HUES48 (cell line): ENCODE measurements around the gene MED13.
"Not testable (repeated sequence)": the region's sequence is repeated elsewhere in the genome, so short reads cannot be mapped to it uniquely, and the experiment has no call there.

Source experiments
- H3K27ac ChIP-seq: one replicate; pipeline ENCODE4 v1.7.0; 2013; ENCODE audit warnings: low read depth, low read length, inconsistent platforms
- H3K27me3 ChIP-seq: 2 replicates; pipeline ENCODE4 v1.6.1; 2013; ENCODE audit warnings: mild to moderate bottlenecking, low read length; ENCODE audit not compliant: control insufficient read depth, insufficient read depth
- H3K36me3 ChIP-seq: 2 replicates; pipeline ENCODE4 v1.6.1; 2013; ENCODE audit warnings: low read length; ENCODE audit not compliant: control insufficient read depth, insufficient read depth
- H3K4me1 ChIP-seq: 2 replicates; pipeline ENCODE4 v1.6.1; 2013; ENCODE audit warnings: mild to moderate bottlenecking, low read length; ENCODE audit not compliant: control insufficient read depth, insufficient read depth
- H3K4me3 ChIP-seq: 2 replicates; pipeline ENCODE4 v1.5.1; 2013; ENCODE audit warnings: mild to moderate bottlenecking, low read depth, low read length
- H3K9ac ChIP-seq: 2 replicates; pipeline ENCODE4 v1.6.1; 2013; ENCODE audit warnings: mild to moderate bottlenecking, low read depth, low read length, moderate library complexity
- H3K9me3 ChIP-seq: 2 replicates; pipeline ENCODE4 v1.6.1; 2013; ENCODE audit warnings: low read length; ENCODE audit not compliant: control insufficient read depth, insufficient read depth

Gene MED13

DNA sequence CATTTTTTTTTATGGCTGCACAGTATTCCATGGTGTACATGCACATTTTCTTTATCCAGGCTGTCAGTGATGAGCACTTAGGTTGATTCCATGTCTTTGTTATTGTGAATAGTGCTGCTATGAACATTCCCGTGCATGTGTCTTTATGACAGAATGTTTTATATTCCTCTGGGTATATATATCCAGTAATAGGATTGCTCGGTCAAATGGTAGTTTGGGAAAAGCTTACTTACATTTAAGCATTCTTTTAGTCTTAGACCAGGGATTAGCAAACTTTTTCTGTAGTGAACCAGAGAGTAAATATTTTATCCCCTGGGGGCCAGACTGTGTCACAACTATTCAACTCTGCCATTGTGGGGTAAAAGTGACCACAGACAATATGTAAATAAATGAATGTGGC, 40.2 kb downstream of the MED13 start:
- peaks cover 85% of the 10 kb centered on the region for H3K36me3 ChIP-seq
- H3K4me3 ChIP-seq = no peak overlapping the region
- no peaks in the 10 kb centered on the region; the same call in 1 of the 2 replicates for H3K9me3 ChIP-seq
- H3K27me3 ChIP-seq = no peaks in the 10 kb centered on the region
- no peak overlapping the region for H3K9ac ChIP-seq
- peaks cover 12% of the 10 kb centered on the region; the same call in 1 of the 2 replicates for H3K4me1 ChIP-seq
- H3K27ac ChIP-seq = no peak overlapping the region

DNA sequence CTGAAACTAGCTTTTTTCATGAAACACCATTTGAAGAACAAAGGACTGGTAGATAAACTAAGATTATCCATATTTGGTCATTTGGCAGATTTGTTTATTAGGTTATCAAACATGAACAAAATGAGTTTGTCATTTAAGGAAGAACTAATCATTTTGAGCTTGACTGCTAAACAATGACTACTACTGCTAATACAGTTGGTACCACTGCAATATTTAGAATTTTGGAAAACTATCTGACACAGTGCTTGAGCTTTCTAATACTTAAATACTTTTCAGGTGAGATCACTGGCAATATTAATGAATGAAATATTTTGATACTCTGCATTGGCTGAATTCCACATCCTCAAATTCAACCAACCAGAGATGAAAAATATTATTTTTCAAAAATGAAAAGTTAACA, 47.2 kb downstream of the MED13 start:
- H3K27ac ChIP-seq = no peak overlapping the region
- no peaks in the 10 kb centered on the region for H3K27me3 ChIP-seq
- H3K9me3 ChIP-seq = no peaks in the 10 kb centered on the region; the same call in 1 of the 2 replicates
- peaks cover 67% of the 10 kb centered on the region for H3K36me3 ChIP-seq
- no peak overlapping the region for H3K4me3 ChIP-seq
- H3K4me1 ChIP-seq = no peaks in the 10 kb centered on the region
- no peak overlapping the region for H3K9ac ChIP-seq

DNA sequence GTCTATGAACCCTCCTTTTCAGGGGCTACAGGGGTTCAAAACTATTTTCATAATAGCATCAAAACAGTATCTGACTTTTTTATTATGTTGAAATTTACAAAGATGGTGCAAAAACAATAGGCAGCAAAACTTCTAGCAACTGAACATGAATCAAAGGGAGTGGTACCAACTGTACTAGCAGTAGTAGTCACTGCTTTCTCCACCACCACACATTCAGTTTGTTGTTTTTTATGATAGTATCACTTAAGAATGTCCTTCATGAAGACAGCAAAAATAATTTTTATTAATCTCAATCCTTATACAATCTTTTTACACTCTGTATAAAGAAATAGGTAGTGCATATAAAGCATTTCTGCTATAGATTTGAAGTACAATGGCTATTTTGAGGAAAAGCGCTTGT, 47.6 kb downstream of the MED13 start:
- Histone ChIP-seq H3K36me3 (peaks cover 66% of the 10 kb centered on the region), H3K9me3 (no peaks in the 10 kb centered on the region; the same call in 1 of the 2 replicates), H3K27ac (no peak overlapping the region), H3K9ac (no peak overlapping the region), H3K27me3 (no peaks in the 10 kb centered on the region), H3K4me1 (no peaks in the 10 kb centered on the region), H3K4me3 (no peak overlapping the region)

DNA sequence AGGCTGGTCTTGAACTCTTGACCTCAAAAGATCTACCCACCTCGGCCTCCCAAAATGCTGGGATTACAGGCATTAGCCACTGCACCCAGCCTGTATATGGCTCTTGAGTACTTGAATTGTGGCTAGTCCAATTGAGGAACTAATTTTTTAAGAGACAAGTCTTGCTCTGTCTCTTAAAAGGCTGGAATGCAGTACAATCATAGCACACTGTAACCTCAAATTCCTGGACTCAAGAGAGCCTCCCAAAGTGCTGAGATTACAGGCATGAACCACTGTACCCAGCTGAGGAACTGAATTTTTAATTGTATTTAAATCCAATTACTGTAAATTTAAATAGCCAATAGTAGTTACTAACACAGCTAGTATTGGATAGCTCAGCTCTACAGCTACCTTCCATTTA, 50.6 kb downstream of the MED13 start:
- Histone ChIP-seq H3K9me3 (no peaks in the 10 kb centered on the region), H3K9ac (no peak overlapping the region), H3K27me3 (no peaks in the 10 kb centered on the region), H3K27ac (no peak overlapping the region), H3K36me3 (peaks cover 76% of the 10 kb centered on the region), H3K4me3 (no peak overlapping the region), H3K4me1 (no peaks in the 10 kb centered on the region)

DNA sequence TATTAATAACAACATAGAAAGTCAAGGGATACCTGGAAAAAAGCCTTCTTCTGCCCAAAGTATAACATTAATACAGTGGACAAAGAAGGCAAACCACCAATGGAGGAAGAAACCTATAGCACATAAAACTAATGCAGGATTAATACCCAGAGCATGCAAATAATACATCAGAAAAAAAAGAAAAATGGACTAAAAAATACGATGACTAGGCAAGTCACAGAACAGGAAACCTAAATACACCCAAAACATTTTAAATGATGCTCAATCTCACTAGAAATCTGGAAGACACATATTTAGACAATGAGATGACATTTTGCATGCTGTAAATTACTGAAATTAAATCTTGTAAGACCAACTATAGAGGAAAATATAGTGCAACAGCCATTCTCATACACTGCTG, 55.9 kb downstream of the MED13 start:
- H3K27me3 ChIP-seq = no peaks in the 10 kb centered on the region
- H3K9me3 ChIP-seq = no peaks in the 10 kb centered on the region
- H3K4me3 ChIP-seq = no peak overlapping the region
- no peak overlapping the region for H3K27ac ChIP-seq
- H3K4me1 ChIP-seq = no peaks in the 10 kb centered on the region
- no peak overlapping the region for H3K9ac ChIP-seq
- H3K36me3 ChIP-seq = peaks cover 58% of the 10 kb centered on the region

DNA sequence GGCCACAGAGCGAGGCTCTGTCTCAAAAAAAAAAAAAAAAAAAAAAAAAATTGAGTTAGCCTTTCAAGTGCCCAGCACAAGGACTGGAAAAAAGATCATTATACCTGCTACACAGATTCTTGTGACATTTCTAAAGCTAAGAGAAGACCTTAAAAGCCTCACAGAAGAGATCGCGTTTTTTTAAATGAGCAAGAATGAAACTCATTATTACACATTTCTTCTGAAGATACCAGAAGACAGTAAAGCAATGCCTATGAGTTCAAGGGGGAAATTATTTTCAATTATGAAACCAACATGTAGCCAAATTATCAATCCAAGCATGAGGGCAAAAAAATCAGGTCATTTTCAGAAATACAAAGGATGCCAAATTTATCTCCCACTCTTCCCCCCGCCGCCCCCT, 56.8 kb downstream of the MED13 start:
- Histone ChIP-seq H3K9me3 (no peaks in the 10 kb centered on the region), H3K36me3 (peaks cover 56% of the 10 kb centered on the region), H3K9ac (no peak overlapping the region), H3K27me3 (no peaks in the 10 kb centered on the region), H3K4me3 (no peak overlapping the region), H3K27ac (no peak overlapping the region), H3K4me1 (no peaks in the 10 kb centered on the region)

DNA sequence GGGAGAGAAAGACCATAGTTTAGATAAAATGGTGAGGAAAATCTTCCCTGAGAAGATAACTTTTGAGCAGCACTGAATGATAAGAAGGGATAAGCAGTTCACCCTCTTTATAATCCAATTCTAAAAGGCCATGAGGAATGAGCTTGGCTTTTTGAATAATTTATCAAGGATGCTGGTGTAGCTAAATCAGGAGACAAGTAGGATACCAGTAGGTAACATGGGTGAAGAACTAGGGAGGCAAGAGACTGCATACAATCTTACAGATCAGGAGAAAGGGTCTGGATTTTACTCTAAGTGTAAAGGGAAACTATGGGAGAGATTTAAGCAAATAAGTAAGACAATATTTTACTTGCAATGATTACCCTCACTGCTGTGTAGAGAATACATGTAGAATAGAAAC, 60.7 kb downstream of the MED13 start:
- H3K27me3 ChIP-seq = no peaks in the 10 kb centered on the region
- no peaks in the 10 kb centered on the region for H3K4me1 ChIP-seq
- no peak overlapping the region for H3K4me3 ChIP-seq
- no peak overlapping the region for H3K9ac ChIP-seq
- H3K36me3 ChIP-seq = peaks cover 32% of the 10 kb centered on the region
- no peak overlapping the region for H3K27ac ChIP-seq
- H3K9me3 ChIP-seq = no peaks in the 10 kb centered on the region

DNA sequence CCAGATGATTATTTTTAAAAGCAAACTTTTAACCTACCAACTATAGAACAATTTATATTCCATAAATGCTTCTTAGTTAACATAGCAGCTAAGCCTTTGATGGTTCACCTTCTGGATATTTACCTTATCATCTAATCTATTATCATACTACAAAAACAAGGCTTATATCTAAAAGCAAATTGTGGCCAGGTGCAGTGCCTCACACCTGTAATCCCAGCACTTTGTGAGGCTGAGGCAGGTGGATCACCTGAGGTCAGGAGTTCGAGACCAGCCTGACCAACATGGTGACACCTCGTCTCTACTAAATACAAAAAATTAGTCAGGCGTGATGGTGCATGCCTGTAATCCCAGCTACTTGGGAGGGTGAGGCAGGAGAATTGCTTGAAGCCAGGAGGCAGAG, 61.9 kb downstream of the MED13 start:
- not testable (repeated sequence) for H3K4me3 ChIP-seq, H3K9me3 ChIP-seq, H3K27ac ChIP-seq, H3K9ac ChIP-seq, H3K4me1 ChIP-seq, H3K27me3 ChIP-seq
- H3K36me3 ChIP-seq = peaks cover 27% of the 10 kb centered on the region

DNA sequence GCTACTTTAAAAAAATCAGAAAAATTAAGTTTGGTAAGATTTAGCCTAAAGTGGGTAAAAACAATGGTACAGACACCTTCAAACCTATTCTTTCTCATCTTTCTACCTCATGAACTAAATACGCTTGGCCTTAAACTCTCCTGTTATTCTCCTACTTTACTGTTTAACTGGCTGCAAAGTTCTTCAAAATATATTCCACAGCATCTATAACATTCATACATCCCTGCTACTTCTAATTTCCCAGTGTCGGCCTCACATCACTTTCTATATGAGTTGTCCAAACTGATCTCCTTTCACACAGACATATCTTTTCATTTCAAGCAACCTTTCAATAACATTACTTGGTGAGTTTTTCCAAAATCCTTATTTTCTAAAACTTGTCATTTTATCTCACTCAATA, 64.0 kb downstream of the MED13 start:
- Histone ChIP-seq H3K27ac (no peak overlapping the region), H3K4me3 (no peak overlapping the region), H3K9ac (no peak overlapping the region), H3K9me3 (no peaks in the 10 kb centered on the region), H3K4me1 (no peaks in the 10 kb centered on the region; the same call in 1 of the 2 replicates), H3K36me3 (peaks cover 35% of the 10 kb centered on the region), H3K27me3 (no peaks in the 10 kb centered on the region)

DNA sequence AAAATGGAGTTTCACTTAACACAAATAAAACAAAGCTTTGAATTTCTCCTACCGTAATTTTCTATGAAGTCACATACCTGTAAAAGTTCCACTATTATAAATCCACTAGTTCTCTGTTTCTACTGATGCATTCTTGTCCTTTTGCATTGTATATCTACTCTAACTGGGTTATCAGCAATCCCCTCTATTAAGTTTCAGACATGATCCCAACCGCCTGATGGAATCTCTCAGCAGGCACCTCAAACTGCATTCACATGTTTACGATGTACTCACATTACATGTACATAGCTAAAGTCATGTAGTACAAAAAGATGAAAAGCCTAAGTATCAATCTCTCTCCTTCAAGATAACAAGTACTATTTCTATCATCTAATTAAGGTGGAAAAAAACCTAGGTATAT, 64.9 kb downstream of the MED13 start:
- Histone ChIP-seq H3K27me3 (no peaks in the 10 kb centered on the region), H3K4me3 (no peak overlapping the region), H3K9me3 (no peaks in the 10 kb centered on the region), H3K9ac (no peak overlapping the region), H3K36me3 (peaks cover 37% of the 10 kb centered on the region), H3K27ac (no peak overlapping the region), H3K4me1 (no peaks in the 10 kb centered on the region; the same call in 1 of the 2 replicates)

DNA sequence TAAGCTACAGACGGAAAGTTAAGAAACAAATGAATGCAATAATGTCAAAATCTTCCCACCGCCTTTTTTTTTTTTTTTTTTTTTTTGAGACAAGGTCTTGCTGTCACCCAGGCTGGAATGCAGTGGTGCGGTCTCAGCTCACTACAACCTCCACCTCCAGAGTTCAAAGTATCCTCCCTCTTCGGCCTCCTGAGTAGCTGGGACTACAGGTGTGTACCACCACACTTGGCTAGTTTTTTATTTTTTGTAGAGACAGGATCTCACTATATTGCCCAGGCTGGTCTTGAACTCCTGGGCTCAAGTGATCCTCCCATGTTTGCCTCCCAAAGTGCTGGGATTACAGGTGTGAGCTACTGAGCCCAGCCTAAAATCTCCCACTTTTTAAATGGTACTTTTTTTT, 66.5 kb downstream of the MED13 start:
- H3K27ac ChIP-seq, H3K9ac ChIP-seq, H3K27me3 ChIP-seq, H3K9me3 ChIP-seq, H3K4me3 ChIP-seq, H3K4me1 ChIP-seq: not testable (repeated sequence)
- H3K36me3 ChIP-seq = peaks cover 44% of the 10 kb centered on the region

DNA sequence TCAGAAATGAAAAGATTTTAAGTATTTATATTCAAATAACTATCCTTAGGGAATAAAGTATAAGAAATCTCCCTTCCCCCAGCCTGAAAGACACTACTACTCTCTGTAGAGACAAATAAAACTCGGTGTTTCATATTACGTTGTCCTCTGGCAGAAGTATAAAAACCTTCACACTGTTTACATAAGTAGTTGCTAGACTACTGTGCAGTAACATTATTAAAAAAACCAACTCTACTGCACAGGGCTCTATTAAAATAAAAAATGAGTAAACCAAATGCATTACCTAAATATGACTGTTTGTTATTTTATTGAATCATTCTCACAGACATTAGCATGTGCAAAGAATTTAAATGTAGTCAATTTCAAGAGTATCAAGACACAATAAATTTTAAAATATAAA, 67.4 kb downstream of the MED13 start:
- Histone ChIP-seq H3K4me1 (no peaks in the 10 kb centered on the region; the same call in 1 of the 2 replicates), H3K27me3 (no peaks in the 10 kb centered on the region), H3K9ac (no peak overlapping the region), H3K27ac (no peak overlapping the region), H3K4me3 (no peak overlapping the region), H3K36me3 (peaks cover 39% of the 10 kb centered on the region), H3K9me3 (no peaks in the 10 kb centered on the region)
